B cell (primary cell): ENCODE results near the gene PSMD3. TPM values are rescaled to one million over a fixed set of nuclear protein-coding genes. Genes with fewer than 3 reads are reported as not detected.
"Not testable (repeated sequence)": the region's sequence is repeated elsewhere in the genome, so short reads cannot be mapped to it uniquely, and the experiment has no call there.

Experiments
- ATAC-seq: fragments of 200-7000 bp; cut with Tn5 transposase; one replicate; pipeline ENCODE4 v1.10.0; 2021; ENCODE audit warnings: low read depth, mild to moderate bottlenecking, moderate number of reproducible peaks, moderate library complexity
- CTCF ChIA-PET: fragments of 350-600 bp; sonication (Branson Sonifier 250); formaldehyde crosslinking; loops from one replicate; lab custom pipeline; 2021; ENCODE audit warnings: antibody characterized with exemption, inconsistent platforms; lab: Charles Lee
- POLR2A ChIA-PET: fragments of 350-600 bp; sonication (Branson Sonifier 250); formaldehyde crosslinking; loops from one replicate; lab custom pipeline; 2021; ENCODE audit warnings: antibody characterized with exemption; lab: Charles Lee
- DNase-seq: peaks from one replicate; pipeline ENCODE4 v3.0.0; 2013
- H2AFZ ChIP-seq: 2 replicates; pipeline ENCODE4 v1.6.1; 2012; ENCODE audit warnings: mild to moderate bottlenecking, low read depth, low read length; ENCODE audit not compliant: insufficient read depth, poor library complexity, severe bottlenecking
- H3K27ac ChIP-seq, 2 donors: 1 replicate in 1 of 2; 2 replicates in 1 of 2; pipeline ENCODE4 v1.5.1; 2012 to 2013; ENCODE audit warnings: low read length in 2 of 2, mild to moderate bottlenecking in 2 of 2, moderate library complexity in 1 of 2
- H3K27me3 ChIP-seq, 4 experiments: fragments of 200-600 bp in 1 of 4; sonication (generic) in 1 of 4; replicated peaks in 1 of 4; 1 replicate in 2 of 4; 2 replicates in 2 of 4; pipeline versions ENCODE4 v1.6.1 to v1.7.0; 2013 to 2016; ENCODE audit warnings: low read length in 3 of 4, mild to moderate bottlenecking in 2 of 4, mixed read lengths in 1 of 4, moderate library complexity in 1 of 4; ENCODE audit not compliant: insufficient read depth in 4 of 4, control insufficient read depth in 3 of 4; ENCODE audit errors: control extremely low read depth in 1 of 4
- H3K36me3 ChIP-seq, 2 experiments: replicated peaks in 1 of 2; 1 replicate in 1 of 2; 2 replicates in 1 of 2; pipeline versions ENCODE4 v1.6.1 to v1.7.1; 2013; ENCODE audit warnings: low read length in 1 of 2; ENCODE audit not compliant: insufficient read depth in 2 of 2, control insufficient read depth in 1 of 2; ENCODE audit errors: control extremely low read depth in 1 of 2, extremely low read depth in 1 of 2
- H3K4me1 ChIP-seq, 2 donors: fragments of 200-600 bp in 1 of 2; sonication (generic) in 1 of 2; 1 replicate in 1 of 2; 2 replicates in 1 of 2; pipeline versions ENCODE4 v1.5.1 to v1.6.1; 2013 to 2017; ENCODE audit warnings: low read length in 2 of 2; ENCODE audit not compliant: control insufficient read depth in 2 of 2, insufficient read depth in 2 of 2
- H3K4me2 ChIP-seq: replicated peaks from 2 replicates; pipeline ENCODE3; 2012; ENCODE audit warnings: mild to moderate bottlenecking, low read depth, low read length; ENCODE audit not compliant: poor library complexity, severe bottlenecking
- H3K4me3 ChIP-seq, 5 experiments: fragments of 200-600 bp in 1 of 5; sonication (generic) in 1 of 5; 1 replicate in 3 of 5; 2 replicates in 2 of 5; pipeline versions ENCODE4 v1.5.1 to v1.7.0; 2011 to 2016; ENCODE audit warnings: low read length in 4 of 5, mild to moderate bottlenecking in 4 of 5, low read depth in 2 of 5, control low read depth in 1 of 5, moderate library complexity in 1 of 5; ENCODE audit not compliant: insufficient read depth in 1 of 5; ENCODE audit errors: control extremely low read depth in 1 of 5, extremely low read depth in 1 of 5
- H3K79me2 ChIP-seq: fragments of 200-600 bp; sonication (generic); one replicate; pipeline ENCODE4 v1.6.0; 2016; ENCODE audit warnings: low read length; ENCODE audit not compliant: control insufficient read depth, insufficient read depth
- H3K9ac ChIP-seq: fragments of 200-600 bp; sonication (generic); 2 replicates; pipeline ENCODE4 v1.6.1; 2017; ENCODE audit warnings: mild to moderate bottlenecking, low read length, moderate library complexity
- H3K9me3 ChIP-seq, 3 donors: one replicate each; pipeline versions ENCODE4 v1.6.1 to v1.7.1; 2013; ENCODE audit warnings: low read length in 2 of 3; ENCODE audit not compliant: control insufficient read depth in 2 of 3, insufficient read depth in 1 of 3; ENCODE audit errors: control extremely low read depth in 1 of 3
- H4K20me1 ChIP-seq: 2 replicates; pipeline ENCODE4 v1.6.0; 2012; ENCODE audit warnings: mild to moderate bottlenecking, low read length; ENCODE audit not compliant: insufficient read depth, control insufficient read depth, poor library complexity, severe bottlenecking
- H3K27ac Mint-ChIP-seq: one replicate; pipeline ENCODE4 v1.8.0; 2021; ENCODE audit warnings: mixed read lengths
- H3K27me3 Mint-ChIP-seq: one replicate; pipeline ENCODE4 v1.8.0; 2021; ENCODE audit warnings: mixed read lengths
- H3K4me1 Mint-ChIP-seq: one replicate; pipeline ENCODE4 v1.8.0; 2021; ENCODE audit warnings: mixed read lengths
- H3K4me3 Mint-ChIP-seq: one replicate; pipeline ENCODE4 v1.8.0; 2021; ENCODE audit warnings: mixed read lengths
- H3K9me3 Mint-ChIP-seq: one replicate; pipeline ENCODE4 v1.8.0; 2022; ENCODE audit warnings: mixed read lengths; ENCODE audit not compliant: insufficient read depth
- CTCF ChIP-seq: fragments of 200-600 bp; IDR thresholded peaks from one replicate; pipeline ENCODE4 v1.8.0; 2022; ENCODE audit warnings: antibody characterized with exemption, mild to moderate bottlenecking
- EZH2 ChIP-seq: IDR thresholded peaks from 2 replicates; pipeline ENCODE4 v1.6.1; 2012; ENCODE audit warnings: borderline replicate concordance, low read depth, mild to moderate bottlenecking, moderate library complexity, low read length; ENCODE audit not compliant: insufficient read depth, poor library complexity, severe bottlenecking
- WGBS: methylation state at CpG from one replicate; pipeline ENCODE4 v1.1.5; 2013; ENCODE audit warnings: missing lambda C conversion rate; ENCODE audit not compliant: insufficient coverage; 5-methylcytosine and 5-hydroxymethylcytosine counted together
- intact Hi-C: fragments of 100-400 bp; cut with micrococcal nuclease; formaldehyde crosslinking; loops from one replicate; pipeline ENCODE4 v1.10.0; 2022
- polyA plus RNA-seq: library from polyadenylated mRNA; depleted of rRNA; stranded (reverse); fragments of >200 nt; gene quantifications from 2 replicates; pipeline ENCODE4 v1.2.3, GENCODE V29; 2012
- total RNA-seq, 2 donors: library from RNA; stranded (reverse); fragments of 120-200 nt in 1 of 2; gene quantifications; 1 replicate in 1 of 2; 2 replicates in 1 of 2; pipeline versions ENCODE4 v1.2.3 to v1.2.4, GENCODE V29; 2013 to 2022

Gene PSMD3
- total and polyA plus RNA-seq, 2 donors (not counting 1 experiment from before 2014, with no cell fraction given): 72.6 to 76.6 TPM

GRCh38 chr17:40005520-40005919 is 24.9 kb downstream of the PSMD3 start:
- H2AFZ ChIP-seq: no peak overlapping the region
- H4K20me1 ChIP-seq: no peaks in the 10 kb centered on the region
- H3K4me3 ChIP-seq: no peak overlapping the region
- no peak overlapping the region for H3K4me2 ChIP-seq
- Mint-ChIP-seq H3K27me3 (no peaks in the 10 kb centered on the region), H3K4me3 (no peak overlapping the region), H3K4me1 (no peaks in the 10 kb centered on the region), H3K27ac (no peak overlapping the region), H3K9me3 (no peaks in the 10 kb centered on the region)
- H3K4me1 ChIP-seq: no peaks in the 10 kb centered on the region
- no peaks in the 10 kb centered on the region for H3K27me3 ChIP-seq
- H3K27ac ChIP-seq: no peak overlapping the region
- no peaks in the 10 kb centered on the region for H3K9me3 ChIP-seq
- DNase-seq (no peak), ATAC-seq (no peak)
- CTCF ChIA-PET: interaction anchor here (0.7 kb wide), 1 partner anchor 51 kb away, joined by 3 read pairs; no protein-coding TSS in a partner anchor
- 90% methylated on average over 6 of the region's 6 CpGs for WGBS
- TF ChIP-seq EZH2: no peak
- no peak for TF ChIP-seq CTCF
- H3K79me2 ChIP-seq: no peaks in the 10 kb centered on the region
- POLR2A ChIA-PET: no interaction called here
- intact Hi-C loops: no loop called here
- no peak overlapping the region for H3K9ac ChIP-seq
- H3K36me3 ChIP-seq: no peaks in the 10 kb centered on the region

GRCh38 chr17:40010946-40011500 is 30.4 kb downstream of the PSMD3 start:
- H3K27me3 ChIP-seq, ATAC-seq, H3K36me3 ChIP-seq, H3K79me2 ChIP-seq, H3K4me1 ChIP-seq, intact Hi-C loops, H3K4me2 ChIP-seq, H3K27ac Mint-ChIP-seq, H3K4me3 ChIP-seq, H3K9me3 Mint-ChIP-seq, H3K4me1 Mint-ChIP-seq, H3K27ac ChIP-seq, H3K9me3 ChIP-seq, H3K27me3 Mint-ChIP-seq, H3K4me3 Mint-ChIP-seq, H3K9ac ChIP-seq, H4K20me1 ChIP-seq, DNase-seq, H2AFZ ChIP-seq: not testable (repeated sequence)
- ChIA-PET POLR2A (interaction anchor here (0.6 kb wide), 1 partner anchor 129 kb away, joined by 3 read pairs; the partner anchor contains the start of gene CASC3), CTCF (interaction anchor here (0.5 to 5.8 kb wide), 5 partner anchors 15 to 230 kb away, joined by 3 to 56 read pairs (median 4); no protein-coding TSS in a partner anchor)
- 97% methylated on average over 35 of the region's 38 CpGs for WGBS

- H3K4me1 ChIP-seq, H2AFZ ChIP-seq, H3K4me1 Mint-ChIP-seq, H3K4me3 Mint-ChIP-seq, ATAC-seq, H3K4me2 ChIP-seq, H3K9me3 Mint-ChIP-seq, H3K4me3 ChIP-seq, H3K27me3 Mint-ChIP-seq, H3K27ac ChIP-seq, H3K9ac ChIP-seq, H3K27ac Mint-ChIP-seq, H3K79me2 ChIP-seq, H3K27me3 ChIP-seq, DNase-seq, H4K20me1 ChIP-seq, H3K9me3 ChIP-seq, H3K36me3 ChIP-seq, intact Hi-C loops: not testable (repeated sequence)
- ChIA-PET CTCF (interaction anchor here (0.7 to 5.8 kb wide), 13 partner anchors 14 to 548 kb away, joined by 3 to 56 read pairs (median 7); no protein-coding TSS in a partner anchor), POLR2A (interaction anchor here (0.5 to 1.0 kb wide), 2 partner anchors 157 to 507 kb away, joined by 3 to 5 read pairs; no protein-coding TSS in a partner anchor)
- WGBS: 51% methylated on average over 15 of the region's 22 CpGs
Measured at GRCh38 chr17:40012017-40012647, 31.5 kb downstream of the PSMD3 start.
